ENCODE measurements around the gene TSPAN9. TPM values are rescaled to one million over a fixed set of nuclear protein-coding genes. Genes with fewer than 3 reads are reported as not detected.

TSPAN9 gene
- total RNA-seq, 1 experiment from 2014 or later, result 7.7 TPM

DNA sequence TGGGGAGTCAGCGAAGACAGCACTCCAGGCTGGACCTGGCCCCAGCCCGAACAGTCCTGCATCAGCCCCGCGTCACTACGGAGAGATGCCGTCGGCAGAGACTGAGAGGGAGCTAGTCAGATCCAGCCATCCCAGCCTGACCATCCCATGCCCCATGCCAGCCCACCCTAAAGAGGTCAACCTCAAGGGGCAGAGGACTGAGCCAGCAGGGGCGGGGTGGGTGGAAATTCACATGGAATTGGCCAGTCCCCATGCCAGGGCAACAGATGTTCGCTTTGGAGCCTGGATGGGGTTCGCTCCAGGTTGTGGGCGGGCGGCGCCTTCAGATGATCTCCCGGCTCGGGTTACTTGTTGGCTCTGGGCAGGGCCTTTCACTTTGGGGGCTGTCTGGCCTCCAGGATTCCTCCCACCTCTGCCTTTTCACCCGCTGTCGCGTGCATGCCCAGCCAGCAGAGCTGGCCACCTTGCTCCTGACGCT, 154.3 kb downstream of the TSPAN9 start:
- TF ChIP-seq, protein P1, sequence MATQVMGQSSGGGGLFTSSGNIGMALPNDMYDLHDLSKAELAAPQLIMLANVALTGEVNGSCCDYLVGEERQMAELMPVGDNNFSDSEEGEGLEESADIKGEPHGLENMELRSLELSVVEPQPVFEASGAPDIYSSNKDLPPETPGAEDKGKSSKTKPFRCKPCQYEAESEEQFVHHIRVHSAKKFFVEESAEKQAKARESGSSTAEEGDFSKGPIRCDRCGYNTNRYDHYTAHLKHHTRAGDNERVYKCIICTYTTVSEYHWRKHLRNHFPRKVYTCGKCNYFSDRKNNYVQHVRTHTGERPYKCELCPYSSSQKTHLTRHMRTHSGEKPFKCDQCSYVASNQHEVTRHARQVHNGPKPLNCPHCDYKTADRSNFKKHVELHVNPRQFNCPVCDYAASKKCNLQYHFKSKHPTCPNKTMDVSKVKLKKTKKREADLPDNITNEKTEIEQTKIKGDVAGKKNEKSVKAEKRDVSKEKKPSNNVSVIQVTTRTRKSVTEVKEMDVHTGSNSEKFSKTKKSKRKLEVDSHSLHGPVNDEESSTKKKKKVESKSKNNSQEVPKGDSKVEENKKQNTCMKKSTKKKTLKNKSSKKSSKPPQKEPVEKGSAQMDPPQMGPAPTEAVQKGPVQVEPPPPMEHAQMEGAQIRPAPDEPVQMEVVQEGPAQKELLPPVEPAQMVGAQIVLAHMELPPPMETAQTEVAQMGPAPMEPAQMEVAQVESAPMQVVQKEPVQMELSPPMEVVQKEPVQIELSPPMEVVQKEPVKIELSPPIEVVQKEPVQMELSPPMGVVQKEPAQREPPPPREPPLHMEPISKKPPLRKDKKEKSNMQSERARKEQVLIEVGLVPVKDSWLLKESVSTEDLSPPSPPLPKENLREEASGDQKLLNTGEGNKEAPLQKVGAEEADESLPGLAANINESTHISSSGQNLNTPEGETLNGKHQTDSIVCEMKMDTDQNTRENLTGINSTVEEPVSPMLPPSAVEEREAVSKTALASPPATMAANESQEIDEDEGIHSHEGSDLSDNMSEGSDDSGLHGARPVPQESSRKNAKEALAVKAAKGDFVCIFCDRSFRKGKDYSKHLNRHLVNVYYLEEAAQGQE (IDR thresholded peaks at IDR 0.05; ENCODE audit: insufficient read depth in 1 of 2, low read depth in 2 of 2, low read length in 1 of 2), result no peak
- no peak for TF ChIP-seq POLR2AphosphoS5 (IDR thresholded peaks at IDR 0.05; ENCODE audit: low read depth, low read length)
- TF ChIP-seq TCF7L2 (IDR thresholded peaks at IDR 0.05; ENCODE audit: low read depth, low read length), result no peak
- TF ChIP-seq SIN3A (IDR thresholded peaks at IDR 0.05; ENCODE audit: borderline replicate concordance, insufficient read depth, low read depth, low read length), result no peak
- TF ChIP-seq, protein P2, sequence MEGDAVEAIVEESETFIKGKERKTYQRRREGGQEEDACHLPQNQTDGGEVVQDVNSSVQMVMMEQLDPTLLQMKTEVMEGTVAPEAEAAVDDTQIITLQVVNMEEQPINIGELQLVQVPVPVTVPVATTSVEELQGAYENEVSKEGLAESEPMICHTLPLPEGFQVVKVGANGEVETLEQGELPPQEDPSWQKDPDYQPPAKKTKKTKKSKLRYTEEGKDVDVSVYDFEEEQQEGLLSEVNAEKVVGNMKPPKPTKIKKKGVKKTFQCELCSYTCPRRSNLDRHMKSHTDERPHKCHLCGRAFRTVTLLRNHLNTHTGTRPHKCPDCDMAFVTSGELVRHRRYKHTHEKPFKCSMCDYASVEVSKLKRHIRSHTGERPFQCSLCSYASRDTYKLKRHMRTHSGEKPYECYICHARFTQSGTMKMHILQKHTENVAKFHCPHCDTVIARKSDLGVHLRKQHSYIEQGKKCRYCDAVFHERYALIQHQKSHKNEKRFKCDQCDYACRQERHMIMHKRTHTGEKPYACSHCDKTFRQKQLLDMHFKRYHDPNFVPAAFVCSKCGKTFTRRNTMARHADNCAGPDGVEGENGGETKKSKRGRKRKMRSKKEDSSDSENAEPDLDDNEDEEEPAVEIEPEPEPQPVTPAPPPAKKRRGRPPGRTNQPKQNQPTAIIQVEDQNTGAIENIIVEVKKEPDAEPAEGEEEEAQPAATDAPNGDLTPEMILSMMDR (IDR thresholded peaks at IDR 0.05), result no peak
- in situ Hi-C loops (cut with HindIII; ENCODE audit: low pct_unique_long_range_greater_than_20kb, low sequenced_read_pairs) (no loop called here), intact Hi-C loops (cut with micrococcal nuclease; ENCODE audit: unreplicated experiment) (no loop called here)
- DNase-seq (ENCODE audit: low read depth, low spot score) (no peak), ATAC-seq (no peak; the same call in 1 of the 2 replicates)
- no peaks in the 10 kb centered on the region for H3K27me3 ChIP-seq (ENCODE audit: control insufficient read depth, insufficient read depth, low read length)
- H3K27ac ChIP-seq (ENCODE audit: low read length), result no peak overlapping the region
- no peaks in the 10 kb centered on the region for H3K9me3 ChIP-seq (ENCODE audit: control insufficient read depth, insufficient read depth, low read depth, low read length)
- CTCF ChIA-PET, result no interaction called here
- H3K36me3 ChIP-seq (ENCODE audit: control insufficient read depth, insufficient read depth, low read length), result no peaks in the 10 kb centered on the region
- no TSS peak for BruUV-seq (replicated peaks)
- H3K4me1 ChIP-seq (ENCODE audit: control insufficient read depth, insufficient read depth, low read length), result no peaks in the 10 kb centered on the region
- no peak overlapping the region for H3K4me3 ChIP-seq (ENCODE audit: low read depth in 2 of 2, low read length in 2 of 2)
- POLR2A ChIA-PET, result no interaction called here

DNA sequence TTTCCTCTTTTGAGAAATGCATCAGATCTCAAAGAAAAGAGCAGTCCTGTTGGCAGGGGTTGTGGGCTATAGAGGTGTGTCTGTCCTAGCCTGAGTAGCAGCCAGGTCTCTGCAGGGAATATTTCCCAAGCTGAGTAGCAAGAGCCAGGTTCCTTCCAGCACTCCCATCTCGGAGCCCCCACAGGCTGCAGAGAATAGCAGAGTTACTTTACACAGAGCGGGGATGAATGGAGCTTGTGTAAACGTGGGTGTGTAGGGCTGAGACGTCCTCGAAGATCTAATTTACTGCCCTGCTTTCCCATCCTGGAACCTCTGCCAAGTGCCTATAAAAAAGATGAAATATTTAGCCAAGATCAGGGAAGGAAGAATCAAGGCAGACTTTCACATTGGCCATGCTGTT, 156.6 kb downstream of the TSPAN9 start:
- ChIA-PET POLR2A (no interaction called here), CTCF (no interaction called here)
- Histone ChIP-seq H3K27me3 (ENCODE audit: control insufficient read depth, insufficient read depth, low read length) (no peaks in the 10 kb centered on the region), H3K9me3 (ENCODE audit: control insufficient read depth, insufficient read depth, low read depth, low read length) (no peaks in the 10 kb centered on the region), H3K27ac (ENCODE audit: low read length) (no peak overlapping the region), H3K4me1 (ENCODE audit: control insufficient read depth, insufficient read depth, low read length) (no peaks in the 10 kb centered on the region), H3K36me3 (ENCODE audit: control insufficient read depth, insufficient read depth, low read length) (no peaks in the 10 kb centered on the region), H3K4me3 (ENCODE audit: low read depth in 2 of 2, low read length in 2 of 2) (no peak overlapping the region)
- DNase-seq (ENCODE audit: low read depth, low spot score), result no peak
- intact Hi-C loops (cut with micrococcal nuclease; ENCODE audit: unreplicated experiment) (no loop called here), in situ Hi-C loops (cut with HindIII; ENCODE audit: low pct_unique_long_range_greater_than_20kb, low sequenced_read_pairs) (no loop called here)
- BruUV-seq (replicated peaks), result no TSS peak
- ATAC-seq, result no peak
- no peak for TF ChIP-seq POLR2AphosphoS5 (IDR thresholded peaks at IDR 0.05; ENCODE audit: low read depth, low read length)
- TF ChIP-seq, protein P1 (IDR thresholded peaks at IDR 0.05; ENCODE audit: insufficient read depth in 1 of 2, low read depth in 2 of 2, low read length in 1 of 2), result no peak
